Measurements from ENCODE around the gene PTGFRN.

DNA sequence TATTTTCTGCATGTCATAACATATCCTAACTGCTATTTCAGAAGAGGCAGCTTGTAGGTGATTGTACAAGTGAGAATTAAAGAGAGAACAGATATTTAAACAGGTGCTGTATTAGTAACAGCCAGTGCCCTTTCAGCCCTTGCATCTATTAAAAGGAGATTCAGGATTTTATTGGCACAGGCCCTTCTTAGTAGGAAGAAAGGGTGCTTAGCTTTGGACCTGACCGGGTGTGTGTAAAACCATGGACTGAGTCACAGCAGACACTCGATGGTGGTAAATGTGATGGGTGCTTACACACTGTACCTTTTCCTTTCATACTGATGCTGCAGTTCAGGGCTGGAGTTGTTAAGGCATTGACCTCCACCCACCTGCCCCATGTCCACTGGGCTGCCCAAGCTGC, 79.2 kb downstream of the PTGFRN start:
- TF ChIP-seq, protein P1, sequence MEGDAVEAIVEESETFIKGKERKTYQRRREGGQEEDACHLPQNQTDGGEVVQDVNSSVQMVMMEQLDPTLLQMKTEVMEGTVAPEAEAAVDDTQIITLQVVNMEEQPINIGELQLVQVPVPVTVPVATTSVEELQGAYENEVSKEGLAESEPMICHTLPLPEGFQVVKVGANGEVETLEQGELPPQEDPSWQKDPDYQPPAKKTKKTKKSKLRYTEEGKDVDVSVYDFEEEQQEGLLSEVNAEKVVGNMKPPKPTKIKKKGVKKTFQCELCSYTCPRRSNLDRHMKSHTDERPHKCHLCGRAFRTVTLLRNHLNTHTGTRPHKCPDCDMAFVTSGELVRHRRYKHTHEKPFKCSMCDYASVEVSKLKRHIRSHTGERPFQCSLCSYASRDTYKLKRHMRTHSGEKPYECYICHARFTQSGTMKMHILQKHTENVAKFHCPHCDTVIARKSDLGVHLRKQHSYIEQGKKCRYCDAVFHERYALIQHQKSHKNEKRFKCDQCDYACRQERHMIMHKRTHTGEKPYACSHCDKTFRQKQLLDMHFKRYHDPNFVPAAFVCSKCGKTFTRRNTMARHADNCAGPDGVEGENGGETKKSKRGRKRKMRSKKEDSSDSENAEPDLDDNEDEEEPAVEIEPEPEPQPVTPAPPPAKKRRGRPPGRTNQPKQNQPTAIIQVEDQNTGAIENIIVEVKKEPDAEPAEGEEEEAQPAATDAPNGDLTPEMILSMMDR (IDR thresholded peaks at IDR 0.05), result no peak
- no peak for TF ChIP-seq POLR2A (IDR thresholded peaks at IDR 0.05)

Data from esophagus squamous epithelium (tissue), 4 donors.